SK-N-MC (cell line): Measurements from ENCODE around the gene SLCO2B1.

Experiments used
- DNase-seq: peaks from one replicate; pipeline ENCODE4 v3.0.0-alpha.2; 2011; ENCODE audit warnings: low read depth, low spot score
- H3K27ac ChIP-seq: fragments of 200-600 bp; sonication (generic); 2 replicates; pipeline ENCODE4 v1.5.1; 2016; ENCODE audit warnings: mixed run types
- H3K36me3 ChIP-seq: fragments of 200-600 bp; sonication (generic); 2 replicates; pipeline ENCODE4 v1.6.1; 2017; ENCODE audit warnings: antibody characterized with exemption, low read length, mixed read lengths; ENCODE audit not compliant: insufficient read depth
- H3K4me3 ChIP-seq: fragments of 200-600 bp; sonication (generic); 2 replicates; pipeline ENCODE4 v1.5.1; 2016
- H3K9ac ChIP-seq: fragments of 200-600 bp; sonication (generic); 2 replicates; pipeline ENCODE4 v1.8.0; 2017; ENCODE audit warnings: mixed run types, mixed read lengths; ENCODE audit not compliant: insufficient read length
- H3K9me3 ChIP-seq: fragments of 200-600 bp; sonication (generic); 2 replicates; pipeline ENCODE4 v1.6.1; 2017; ENCODE audit warnings: low read depth, mild to moderate bottlenecking, antibody characterized with exemption, low read length, moderate library complexity, mixed read lengths
- EZH2 ChIP-seq: fragments of 200-600 bp; sonication (generic); IDR thresholded peaks from one replicate; pipeline ENCODE4 v1.6.1; 2017; ENCODE audit warnings: antibody characterized with exemption
- FOXP2 ChIP-seq: optimal IDR thresholded peaks from 2 replicates; pipeline ENCODE3; 2011; ENCODE audit warnings: mild to moderate bottlenecking, moderate library complexity; ENCODE audit not compliant: insufficient read depth; ENCODE audit errors: extremely low read length, control extremely low read depth
- POLR2AphosphoS5 ChIP-seq: IDR thresholded peaks from 2 replicates; pipeline ENCODE4 v1.6.1; 2012; ENCODE audit warnings: mild to moderate bottlenecking, low read depth, low read length, borderline replicate concordance

Gene SLCO2B1

GRCh38 chr11:75205564-75206020 is 54.7 kb downstream of the SLCO2B1 start:
- Histone ChIP-seq H3K9ac (no peak overlapping the region), H3K36me3 (no peaks in the 10 kb centered on the region), H3K27ac (no peak overlapping the region), H3K4me3 (no peak overlapping the region), H3K9me3 (no peaks in the 10 kb centered on the region)
- no peak for DNase-seq
- TF ChIP-seq FOXP2, result no peak
- no peak for TF ChIP-seq EZH2
- no peak for TF ChIP-seq POLR2AphosphoS5

GRCh38 chr11:75208446-75208845 is 57.5 kb downstream of the SLCO2B1 start:
- Histone ChIP-seq H3K36me3 (no peaks in the 10 kb centered on the region), H3K4me3 (no peak overlapping the region), H3K9me3 (no peaks in the 10 kb centered on the region), H3K9ac (no peak overlapping the region), H3K27ac (no peak overlapping the region)
- TF ChIP-seq FOXP2, result no peak
- TF ChIP-seq EZH2, result no peak
- no peak for TF ChIP-seq POLR2AphosphoS5
- no peak for DNase-seq

- no peak for TF ChIP-seq FOXP2
- TF ChIP-seq EZH2, result no peak
- no peak for TF ChIP-seq POLR2AphosphoS5
- Histone ChIP-seq H3K9me3 (no peaks in the 10 kb centered on the region), H3K27ac (no peak overlapping the region), H3K4me3 (no peak overlapping the region), H3K36me3 (no peaks in the 10 kb centered on the region), H3K9ac (no peak overlapping the region)
- DNase-seq, result no peak
These were observed 61.5 kb downstream of the SLCO2B1 start for GRCh38 chr11:75212411-75212810.

GRCh38 chr11:75214411-75214821 is 63.5 kb downstream of the SLCO2B1 start:
- no peaks in the 10 kb centered on the region for H3K36me3 ChIP-seq
- TF ChIP-seq EZH2 (no peak), FOXP2 (no peak), POLR2AphosphoS5 (no peak)
- H3K4me3 ChIP-seq, result no peak overlapping the region
- H3K27ac ChIP-seq, result no peak overlapping the region
- no peaks in the 10 kb centered on the region for H3K9me3 ChIP-seq
- H3K9ac ChIP-seq, result no peak overlapping the region
- peak; percentile 44 for DNase-seq

- Histone ChIP-seq H3K9me3 (no peaks in the 10 kb centered on the region), H3K9ac (no peak overlapping the region), H3K27ac (no peak overlapping the region), H3K36me3 (no peaks in the 10 kb centered on the region), H3K4me3 (no peak overlapping the region)
- TF ChIP-seq POLR2AphosphoS5, result no peak
- TF ChIP-seq EZH2, result no peak
- TF ChIP-seq FOXP2, result no peak
- no peak for DNase-seq
These were observed 63.9 kb downstream of the SLCO2B1 start for GRCh38 chr11:75214843-75215242.

GRCh38 chr11:75219869-75220268 is 69.0 kb downstream of the SLCO2B1 start:
- no peak for DNase-seq
- Histone ChIP-seq H3K9me3 (no peaks in the 10 kb centered on the region), H3K9ac (no peak overlapping the region), H3K27ac (no peak overlapping the region), H3K36me3 (no peaks in the 10 kb centered on the region), H3K4me3 (no peak overlapping the region)
- TF ChIP-seq POLR2AphosphoS5 (no peak), EZH2 (no peak), FOXP2 (no peak)

GRCh38 chr11:75223954-75224643 is 73.2 kb downstream of the SLCO2B1 start:
- Histone ChIP-seq H3K36me3 (no peaks in the 10 kb centered on the region), H3K4me3 (no peak overlapping the region), H3K9me3 (no peaks in the 10 kb centered on the region), H3K27ac (no peak overlapping the region), H3K9ac (no peak overlapping the region)
- DNase-seq, result no peak
- no peak for TF ChIP-seq FOXP2

- H3K9ac ChIP-seq, result no peak overlapping the region
- no peaks in the 10 kb centered on the region for H3K36me3 ChIP-seq
- H3K4me3 ChIP-seq, result no peak overlapping the region
- no peak for DNase-seq
- no peaks in the 10 kb centered on the region for H3K9me3 ChIP-seq
- no peak for TF ChIP-seq POLR2AphosphoS5
- TF ChIP-seq EZH2, result no peak
- no peak for TF ChIP-seq FOXP2
- no peak overlapping the region for H3K27ac ChIP-seq
These were observed 74.9 kb downstream of the SLCO2B1 start for GRCh38 chr11:75225794-75226193.

GRCh38 chr11:75229466-75229865 is 78.6 kb downstream of the SLCO2B1 start:
- Histone ChIP-seq H3K36me3 (no peaks in the 10 kb centered on the region), H3K9me3 (no peaks in the 10 kb centered on the region), H3K4me3 (no peak overlapping the region), H3K27ac (no peak overlapping the region), H3K9ac (no peak overlapping the region)
- TF ChIP-seq POLR2AphosphoS5, result no peak
- TF ChIP-seq FOXP2, result no peak
- TF ChIP-seq EZH2, result no peak
- DNase-seq, result no peak
